Measurements from ENCODE around the gene MTUS2.

DNA sequence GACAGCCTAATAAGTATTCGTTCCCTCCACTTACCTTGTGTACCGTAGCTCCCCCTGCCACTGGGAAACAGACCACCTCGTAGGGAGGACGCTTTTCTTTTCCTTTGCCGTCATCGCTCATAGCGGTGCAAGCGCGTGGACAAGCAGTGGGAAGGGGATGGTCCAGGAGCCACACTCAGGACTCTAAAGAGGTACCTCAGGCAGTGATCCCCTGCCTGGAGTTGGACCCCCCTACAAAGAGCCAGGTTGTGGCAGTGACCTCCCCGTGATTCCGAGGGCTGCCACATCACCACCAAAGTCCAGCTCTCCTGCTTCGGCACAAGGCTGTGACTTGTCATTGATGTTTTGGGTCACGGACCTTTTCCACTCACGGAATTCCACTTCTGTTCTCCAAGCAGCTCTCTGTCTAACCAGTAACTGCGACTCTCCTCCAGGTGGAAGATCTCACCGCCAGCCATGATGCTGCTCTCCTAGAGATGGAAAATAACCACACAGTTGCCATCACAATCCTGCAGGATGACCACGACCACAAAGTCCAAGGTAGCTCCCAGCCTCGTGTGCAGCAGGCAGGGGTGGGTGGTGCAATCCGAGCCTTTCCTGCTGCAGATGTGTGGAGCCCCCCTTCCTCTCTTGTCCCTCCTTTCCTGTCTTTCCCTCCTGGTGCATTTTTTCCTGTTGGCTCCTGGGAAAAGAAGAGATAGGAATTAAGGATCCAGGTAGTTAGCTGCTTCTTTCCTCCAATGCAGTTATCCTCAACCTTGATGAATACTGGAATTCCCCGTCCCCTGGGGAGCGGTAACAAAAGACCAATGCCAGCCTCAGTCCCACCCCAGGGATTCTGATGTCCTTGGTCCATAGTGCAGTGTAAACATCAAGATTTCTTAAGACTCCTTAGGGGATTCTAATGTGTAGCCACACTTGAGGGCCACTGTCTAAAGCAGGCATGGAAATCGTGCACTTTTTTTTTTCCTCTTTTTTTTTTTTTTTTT is 667.6 kb downstream of the MTUS2 start:
- TF ChIP-seq, protein P1, sequence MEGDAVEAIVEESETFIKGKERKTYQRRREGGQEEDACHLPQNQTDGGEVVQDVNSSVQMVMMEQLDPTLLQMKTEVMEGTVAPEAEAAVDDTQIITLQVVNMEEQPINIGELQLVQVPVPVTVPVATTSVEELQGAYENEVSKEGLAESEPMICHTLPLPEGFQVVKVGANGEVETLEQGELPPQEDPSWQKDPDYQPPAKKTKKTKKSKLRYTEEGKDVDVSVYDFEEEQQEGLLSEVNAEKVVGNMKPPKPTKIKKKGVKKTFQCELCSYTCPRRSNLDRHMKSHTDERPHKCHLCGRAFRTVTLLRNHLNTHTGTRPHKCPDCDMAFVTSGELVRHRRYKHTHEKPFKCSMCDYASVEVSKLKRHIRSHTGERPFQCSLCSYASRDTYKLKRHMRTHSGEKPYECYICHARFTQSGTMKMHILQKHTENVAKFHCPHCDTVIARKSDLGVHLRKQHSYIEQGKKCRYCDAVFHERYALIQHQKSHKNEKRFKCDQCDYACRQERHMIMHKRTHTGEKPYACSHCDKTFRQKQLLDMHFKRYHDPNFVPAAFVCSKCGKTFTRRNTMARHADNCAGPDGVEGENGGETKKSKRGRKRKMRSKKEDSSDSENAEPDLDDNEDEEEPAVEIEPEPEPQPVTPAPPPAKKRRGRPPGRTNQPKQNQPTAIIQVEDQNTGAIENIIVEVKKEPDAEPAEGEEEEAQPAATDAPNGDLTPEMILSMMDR (IDR thresholded peaks at IDR 0.05) = no peak
- TF ChIP-seq, protein P2, sequence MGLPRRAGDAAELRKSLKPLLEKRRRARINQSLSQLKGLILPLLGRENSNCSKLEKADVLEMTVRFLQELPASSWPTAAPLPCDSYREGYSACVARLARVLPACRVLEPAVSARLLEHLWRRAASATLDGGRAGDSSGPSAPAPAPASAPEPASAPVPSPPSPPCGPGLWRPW (IDR thresholded peaks at IDR 0.05) = no peak
- TF ChIP-seq, protein P3, sequence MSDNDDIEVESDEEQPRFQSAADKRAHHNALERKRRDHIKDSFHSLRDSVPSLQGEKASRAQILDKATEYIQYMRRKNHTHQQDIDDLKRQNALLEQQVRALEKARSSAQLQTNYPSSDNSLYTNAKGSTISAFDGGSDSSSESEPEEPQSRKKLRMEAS (IDR thresholded peaks at IDR 0.05) = no peak
- no peak for TF ChIP-seq JUN (IDR thresholded peaks at IDR 0.05)
- TF ChIP-seq, protein P4, sequence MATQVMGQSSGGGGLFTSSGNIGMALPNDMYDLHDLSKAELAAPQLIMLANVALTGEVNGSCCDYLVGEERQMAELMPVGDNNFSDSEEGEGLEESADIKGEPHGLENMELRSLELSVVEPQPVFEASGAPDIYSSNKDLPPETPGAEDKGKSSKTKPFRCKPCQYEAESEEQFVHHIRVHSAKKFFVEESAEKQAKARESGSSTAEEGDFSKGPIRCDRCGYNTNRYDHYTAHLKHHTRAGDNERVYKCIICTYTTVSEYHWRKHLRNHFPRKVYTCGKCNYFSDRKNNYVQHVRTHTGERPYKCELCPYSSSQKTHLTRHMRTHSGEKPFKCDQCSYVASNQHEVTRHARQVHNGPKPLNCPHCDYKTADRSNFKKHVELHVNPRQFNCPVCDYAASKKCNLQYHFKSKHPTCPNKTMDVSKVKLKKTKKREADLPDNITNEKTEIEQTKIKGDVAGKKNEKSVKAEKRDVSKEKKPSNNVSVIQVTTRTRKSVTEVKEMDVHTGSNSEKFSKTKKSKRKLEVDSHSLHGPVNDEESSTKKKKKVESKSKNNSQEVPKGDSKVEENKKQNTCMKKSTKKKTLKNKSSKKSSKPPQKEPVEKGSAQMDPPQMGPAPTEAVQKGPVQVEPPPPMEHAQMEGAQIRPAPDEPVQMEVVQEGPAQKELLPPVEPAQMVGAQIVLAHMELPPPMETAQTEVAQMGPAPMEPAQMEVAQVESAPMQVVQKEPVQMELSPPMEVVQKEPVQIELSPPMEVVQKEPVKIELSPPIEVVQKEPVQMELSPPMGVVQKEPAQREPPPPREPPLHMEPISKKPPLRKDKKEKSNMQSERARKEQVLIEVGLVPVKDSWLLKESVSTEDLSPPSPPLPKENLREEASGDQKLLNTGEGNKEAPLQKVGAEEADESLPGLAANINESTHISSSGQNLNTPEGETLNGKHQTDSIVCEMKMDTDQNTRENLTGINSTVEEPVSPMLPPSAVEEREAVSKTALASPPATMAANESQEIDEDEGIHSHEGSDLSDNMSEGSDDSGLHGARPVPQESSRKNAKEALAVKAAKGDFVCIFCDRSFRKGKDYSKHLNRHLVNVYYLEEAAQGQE (IDR thresholded peaks at IDR 0.05) = no peak
- TF ChIP-seq ESRRA (IDR thresholded peaks at IDR 0.05; ENCODE audit: borderline replicate concordance, low read length) = no peak
